ENCODE results near the gene LYPD4. TPM values are rescaled to one million over a fixed set of nuclear protein-coding genes. Genes with fewer than 3 reads are reported as not detected.

LYPD4 gene
- total and polyA plus RNA-seq, 2 donors (not counting 1 experiment from before 2014, with no cell fraction given), result not detected

DNA sequence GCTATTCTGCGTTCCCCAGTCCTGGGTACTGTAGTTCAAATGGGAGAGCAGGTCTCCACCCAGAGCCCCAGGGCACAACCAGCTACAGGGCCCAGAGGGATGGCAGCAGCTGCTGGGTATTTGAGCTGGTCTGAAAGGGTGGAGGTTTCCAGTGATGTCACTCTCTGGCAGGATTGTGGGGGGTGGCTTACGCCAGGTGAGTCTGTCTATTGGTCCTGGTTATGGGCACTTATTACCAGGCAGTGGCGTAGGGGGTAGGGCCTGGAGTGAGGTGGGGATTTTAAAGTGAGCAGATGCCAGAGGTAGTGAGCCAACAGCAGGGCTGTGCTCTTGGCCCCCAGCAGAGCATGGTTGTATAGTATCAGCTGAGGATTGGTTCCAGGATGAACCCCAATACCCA, 21.8 kb upstream of the LYPD4 start:
- DNase-seq (no peak), ATAC-seq (ENCODE audit: low read depth) (no peak)
- ChIA-PET POLR2A (no interaction called here), CTCF (interaction anchor here (0.6 to 17.0 kb wide), 4 partner anchors 9 to 82 kb away, joined by 3 to 331 read pairs (median 12); no protein-coding TSS in a partner anchor)
- H3K4me1 Mint-ChIP-seq, result peaks cover 71% of the 10 kb centered on the region
- no peaks in the 10 kb centered on the region for H3K27me3 ChIP-seq (replicated peaks in 1 of 4; ENCODE audit: control extremely low read depth in 1 of 4, control insufficient read depth in 3 of 4, insufficient read depth in 4 of 4, low read length in 3 of 4)
- H3K36me3 ChIP-seq (replicated peaks in 1 of 2; ENCODE audit: control extremely low read depth in 1 of 2, control insufficient read depth in 1 of 2, extremely low read depth in 1 of 2, insufficient read depth in 2 of 2, low read length in 1 of 2), result peaks cover 2 to 82% of the 10 kb centered on the region in 2 experiments
- intact Hi-C loops (cut with micrococcal nuclease), result no loop called here
- TF ChIP-seq, protein P1, sequence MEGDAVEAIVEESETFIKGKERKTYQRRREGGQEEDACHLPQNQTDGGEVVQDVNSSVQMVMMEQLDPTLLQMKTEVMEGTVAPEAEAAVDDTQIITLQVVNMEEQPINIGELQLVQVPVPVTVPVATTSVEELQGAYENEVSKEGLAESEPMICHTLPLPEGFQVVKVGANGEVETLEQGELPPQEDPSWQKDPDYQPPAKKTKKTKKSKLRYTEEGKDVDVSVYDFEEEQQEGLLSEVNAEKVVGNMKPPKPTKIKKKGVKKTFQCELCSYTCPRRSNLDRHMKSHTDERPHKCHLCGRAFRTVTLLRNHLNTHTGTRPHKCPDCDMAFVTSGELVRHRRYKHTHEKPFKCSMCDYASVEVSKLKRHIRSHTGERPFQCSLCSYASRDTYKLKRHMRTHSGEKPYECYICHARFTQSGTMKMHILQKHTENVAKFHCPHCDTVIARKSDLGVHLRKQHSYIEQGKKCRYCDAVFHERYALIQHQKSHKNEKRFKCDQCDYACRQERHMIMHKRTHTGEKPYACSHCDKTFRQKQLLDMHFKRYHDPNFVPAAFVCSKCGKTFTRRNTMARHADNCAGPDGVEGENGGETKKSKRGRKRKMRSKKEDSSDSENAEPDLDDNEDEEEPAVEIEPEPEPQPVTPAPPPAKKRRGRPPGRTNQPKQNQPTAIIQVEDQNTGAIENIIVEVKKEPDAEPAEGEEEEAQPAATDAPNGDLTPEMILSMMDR (IDR thresholded peaks at IDR 0.05), result no peak
- TF ChIP-seq EZH2 (IDR thresholded peaks at IDR 0.05; ENCODE audit: borderline replicate concordance, insufficient read depth, low read depth, low read length, poor library complexity, severe bottlenecking), result no peak
- peak overlapping the region in 1 of 2 donors; percentile 26 for H3K27ac ChIP-seq (ENCODE audit: low read length in 2 of 2)
- no peaks in the 10 kb centered on the region for H3K27me3 Mint-ChIP-seq
- H4K20me1 ChIP-seq (ENCODE audit: control insufficient read depth, insufficient read depth, low read length, poor library complexity, severe bottlenecking), result peaks cover 91% of the 10 kb centered on the region
- H3K9ac ChIP-seq (ENCODE audit: low read length), result no peak overlapping the region
- H3K9me3 Mint-ChIP-seq (ENCODE audit: insufficient read depth), result no peaks in the 10 kb centered on the region
- no peak overlapping the region for H2AFZ ChIP-seq (ENCODE audit: insufficient read depth, low read depth, low read length, poor library complexity, severe bottlenecking)
- H3K9me3 ChIP-seq (ENCODE audit: control extremely low read depth in 1 of 3, control insufficient read depth in 2 of 3, insufficient read depth in 1 of 3, low read length in 2 of 3), result no peaks in the 10 kb centered on the region
- H3K79me2 ChIP-seq (ENCODE audit: control insufficient read depth, insufficient read depth, low read length), result peaks cover 76% of the 10 kb centered on the region
- H3K27ac Mint-ChIP-seq, result peak overlapping the region; percentile 76
- peak overlapping the region; percentile 6 for H3K4me2 ChIP-seq (replicated peaks; ENCODE audit: low read depth, low read length, poor library complexity, severe bottlenecking)
- no peak overlapping the region for H3K4me3 ChIP-seq (ENCODE audit: control extremely low read depth in 1 of 5, extremely low read depth in 1 of 5, insufficient read depth in 1 of 5, low read depth in 2 of 5, low read length in 4 of 5)
- peaks cover 46 to 88% of the 10 kb centered on the region in 2 donors for H3K4me1 ChIP-seq (ENCODE audit: control insufficient read depth in 2 of 2, insufficient read depth in 2 of 2, low read length in 2 of 2)
- no peak overlapping the region for H3K4me3 Mint-ChIP-seq
- WGBS (ENCODE audit: insufficient coverage), result 97% methylated on average over 3 of the region's 3 CpGs

DNA sequence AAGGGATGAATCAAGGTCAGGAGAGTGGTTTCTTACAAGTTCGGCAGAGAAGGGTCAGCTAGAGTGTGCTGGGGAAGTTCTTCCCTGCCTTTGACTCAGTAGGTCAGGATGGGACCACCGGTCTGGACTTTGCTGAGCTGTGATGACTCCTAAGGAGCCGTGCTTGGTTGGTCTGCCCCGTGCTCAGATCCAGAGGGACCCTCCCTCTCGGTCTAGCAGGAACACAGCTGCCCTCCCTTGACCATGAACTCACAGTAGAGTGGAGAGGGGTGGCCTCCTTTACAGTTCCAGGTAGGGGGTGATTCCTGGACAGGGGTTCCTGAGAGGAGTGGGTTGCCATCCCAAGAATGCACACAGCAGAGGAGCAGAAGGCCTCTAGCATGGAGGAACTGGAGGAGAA, 19.9 kb upstream of the LYPD4 start:
- H3K27me3 Mint-ChIP-seq, result no peaks in the 10 kb centered on the region
- no peaks in the 10 kb centered on the region for H3K27me3 ChIP-seq (replicated peaks in 1 of 4; ENCODE audit: control extremely low read depth in 1 of 4, control insufficient read depth in 3 of 4, insufficient read depth in 4 of 4, low read length in 3 of 4)
- H3K4me3 Mint-ChIP-seq, result no peak overlapping the region
- peak overlapping the region; percentile 14 for H3K4me2 ChIP-seq (replicated peaks; ENCODE audit: low read depth, low read length, poor library complexity, severe bottlenecking)
- no peaks in the 10 kb centered on the region for H3K9me3 Mint-ChIP-seq (ENCODE audit: insufficient read depth)
- TF ChIP-seq, protein P1 (IDR thresholded peaks at IDR 0.05), result no peak
- TF ChIP-seq EZH2 (IDR thresholded peaks at IDR 0.05; ENCODE audit: borderline replicate concordance, insufficient read depth, low read depth, low read length, poor library complexity, severe bottlenecking), result no peak
- no peak overlapping the region for H3K4me3 ChIP-seq (ENCODE audit: control extremely low read depth in 1 of 5, extremely low read depth in 1 of 5, insufficient read depth in 1 of 5, low read depth in 2 of 5, low read length in 4 of 5)
- H3K36me3 ChIP-seq (replicated peaks in 1 of 2; ENCODE audit: control extremely low read depth in 1 of 2, control insufficient read depth in 1 of 2, extremely low read depth in 1 of 2, insufficient read depth in 2 of 2, low read length in 1 of 2), result peaks cover 2 to 73% of the 10 kb centered on the region in 2 experiments
- H3K27ac Mint-ChIP-seq, result peak overlapping the region; percentile 70
- peaks cover 41 to 78% of the 10 kb centered on the region in 2 donors for H3K4me1 ChIP-seq (ENCODE audit: control insufficient read depth in 2 of 2, insufficient read depth in 2 of 2, low read length in 2 of 2)
- CTCF ChIA-PET, result interaction anchor here (0.9 to 17.0 kb wide), 4 partner anchors 9 to 84 kb away, joined by 4 to 331 read pairs (median 24); no protein-coding TSS in a partner anchor
- POLR2A ChIA-PET, result no interaction called here
- peak overlapping the region in 1 of 2 donors; percentile 49 for H3K27ac ChIP-seq (ENCODE audit: low read length in 2 of 2)
- peaks cover 89% of the 10 kb centered on the region for H3K79me2 ChIP-seq (ENCODE audit: control insufficient read depth, insufficient read depth, low read length)
- H2AFZ ChIP-seq (ENCODE audit: insufficient read depth, low read depth, low read length, poor library complexity, severe bottlenecking), result no peak overlapping the region
- intact Hi-C loops (cut with micrococcal nuclease), result no loop called here
- WGBS (ENCODE audit: insufficient coverage), result 98% methylated on average over 4 of the region's 5 CpGs
- DNase-seq (peak; percentile 17), ATAC-seq (ENCODE audit: low read depth) (no peak)
- H3K9ac ChIP-seq (ENCODE audit: low read length), result no peak overlapping the region
- peaks cover 86% of the 10 kb centered on the region for H4K20me1 ChIP-seq (ENCODE audit: control insufficient read depth, insufficient read depth, low read length, poor library complexity, severe bottlenecking)
- H3K9me3 ChIP-seq (ENCODE audit: control extremely low read depth in 1 of 3, control insufficient read depth in 2 of 3, insufficient read depth in 1 of 3, low read length in 2 of 3), result no peaks in the 10 kb centered on the region
- H3K4me1 Mint-ChIP-seq, result peaks cover 68% of the 10 kb centered on the region
